SK-N-SH treated with all-trans-retinoic acid at 6 μM for 48 hours (cell line): ENCODE data around the gene DLG2.

Experiments
- ARNTL ChIP-seq: fragments of 450-650 bp; formaldehyde crosslinking; IDR thresholded peaks from 2 replicates; pipeline ENCODE4 v1.5.0; 2020; ENCODE audit warnings: low read depth, mild to moderate bottlenecking, moderate library complexity, borderline replicate concordance
- ISL1 ChIP-seq: fragments of 250-450 bp; sonication (Bioruptor Pico); IDR thresholded peaks from 2 replicates; pipeline ENCODE4 v2.1.2; 2022; ENCODE audit warnings: mild to moderate bottlenecking, moderate library complexity
- RARB ChIP-seq: fragments of 250-450 bp; sonication (Bioruptor Pico); IDR thresholded peaks from 2 replicates; pipeline ENCODE4 v1.8.0; 2021; ENCODE audit warnings: mild to moderate bottlenecking, moderate library complexity
- SNAI2 ChIP-seq: fragments of 250-450 bp; sonication (Bioruptor Pico); IDR thresholded peaks from 2 replicates; pipeline ENCODE4 v1.5.0; 2020; ENCODE audit warnings: mild to moderate bottlenecking, moderate library complexity
- TOX ChIP-seq: fragments of 250-450 bp; sonication (Bioruptor Pico); IDR thresholded peaks from 2 replicates; pipeline ENCODE4 v1.8.0; 2021; ENCODE audit warnings: mild to moderate bottlenecking, moderate library complexity, borderline replicate concordance
- TSHZ2 ChIP-seq: fragments of 250-450 bp; sonication (Bioruptor Pico); IDR thresholded peaks from 2 replicates; pipeline ENCODE4 v1.5.0; 2020; ENCODE audit warnings: mild to moderate bottlenecking, moderate library complexity

DNA sequence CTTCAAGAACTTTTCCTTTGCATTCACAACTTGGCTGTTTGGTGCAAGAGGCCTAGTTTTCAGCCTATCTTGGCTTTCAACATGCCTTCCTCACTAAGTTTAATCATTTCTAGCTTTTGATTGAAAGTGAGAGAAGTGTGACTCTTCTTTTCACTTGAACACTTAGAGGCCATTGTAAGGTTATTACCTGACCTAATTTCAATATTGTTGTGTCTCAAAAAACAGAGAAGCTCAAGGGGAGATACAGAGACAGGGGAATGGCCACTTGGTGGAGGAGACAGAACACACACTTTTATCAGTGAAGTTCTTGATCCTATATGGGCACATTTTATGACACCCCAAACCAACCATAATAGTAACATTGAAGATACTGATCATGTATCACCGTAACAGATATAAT lies 532.3 kb downstream of the DLG2 start:
- TF ChIP-seq ISL1 (CRISPR knock-in tag) (no peak), TSHZ2 (CRISPR knock-in tag) (no peak), TOX (CRISPR knock-in tag) (no peak), SNAI2 (CRISPR knock-in tag) (no peak), RARB (CRISPR knock-in tag) (no peak), ARNTL (CRISPR knock-in tag) (no peak)
